GM18861 (cell line): ENCODE data around the gene POLR2J2.
"Not testable (repeated sequence)": the region's sequence is repeated elsewhere in the genome, so short reads cannot be mapped to it uniquely, and the experiment has no call there.

ENCODE experiments used
- ATAC-seq: cut with Tn5 transposase; IDR thresholded peaks from one replicate; pipeline ENCODE4 v1.9.1; 2021; ENCODE audit not compliant: unreplicated experiment

The POLR2J2 gene

DNA sequence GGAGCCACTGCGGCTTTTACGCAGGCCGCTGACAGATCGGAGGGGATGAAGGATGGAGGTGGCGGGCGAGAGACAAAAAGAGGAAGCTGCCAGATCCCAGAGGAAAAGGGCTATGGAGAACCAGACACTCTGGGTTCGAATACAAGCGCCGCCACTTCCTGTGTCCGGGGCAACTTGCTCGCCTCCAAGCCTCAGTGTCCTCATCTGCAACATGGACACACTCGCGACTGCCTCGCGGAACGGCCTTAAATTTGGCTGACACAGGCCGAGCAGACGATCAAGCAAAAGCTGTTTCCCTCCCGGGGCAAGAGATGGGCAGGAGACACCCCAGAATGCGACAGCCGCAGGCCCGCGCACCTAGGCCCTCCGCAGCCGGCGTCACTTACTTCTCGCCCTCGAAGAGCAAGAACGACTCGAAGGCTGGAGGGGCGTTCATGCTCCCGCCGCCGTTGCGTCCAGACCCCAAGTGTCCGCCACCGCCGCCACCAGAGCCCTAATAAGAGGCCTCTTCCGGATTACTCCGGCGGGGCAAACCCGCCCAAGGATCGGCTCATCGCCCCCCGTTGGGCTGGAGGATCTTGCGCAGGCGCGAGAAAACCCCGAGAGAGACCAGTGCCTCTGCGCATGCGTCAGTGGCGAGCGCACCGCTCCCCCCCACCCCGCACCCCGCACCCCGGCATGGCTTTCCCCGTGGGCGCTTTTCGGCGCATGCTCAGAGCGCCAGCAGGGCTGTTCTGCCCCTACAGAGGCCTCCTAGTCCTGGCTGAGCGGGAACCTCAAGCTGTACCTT is at the start of gene POLR2J2:
TSS of gene POLR2J2 (minus strand) at position 498 of the 790 bp plus-strand sequence. CDS start at position 436, 62 bp downstream.
- peak; percentile 70 for ATAC-seq

DNA sequence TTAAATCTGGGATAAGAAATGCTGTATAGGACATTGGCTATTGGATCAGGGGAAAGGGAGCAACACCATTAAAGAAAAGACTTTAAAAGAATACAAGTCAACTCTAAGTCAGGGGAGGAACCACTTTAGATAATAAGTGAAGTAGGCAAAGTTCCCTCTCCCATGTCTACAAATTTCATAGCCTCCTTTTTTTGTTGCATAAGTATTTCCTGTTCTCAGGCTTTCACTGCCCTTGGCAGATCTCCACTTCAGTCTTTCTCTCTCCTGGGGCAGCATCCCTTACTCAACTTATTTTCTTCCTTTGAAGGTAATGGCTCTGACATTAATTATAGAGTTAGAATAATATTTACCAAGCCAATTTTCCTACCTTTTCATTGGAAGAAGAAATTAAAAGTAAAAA is 47.0 kb upstream of the POLR2J2 start:
- not testable (repeated sequence) for ATAC-seq

DNA sequence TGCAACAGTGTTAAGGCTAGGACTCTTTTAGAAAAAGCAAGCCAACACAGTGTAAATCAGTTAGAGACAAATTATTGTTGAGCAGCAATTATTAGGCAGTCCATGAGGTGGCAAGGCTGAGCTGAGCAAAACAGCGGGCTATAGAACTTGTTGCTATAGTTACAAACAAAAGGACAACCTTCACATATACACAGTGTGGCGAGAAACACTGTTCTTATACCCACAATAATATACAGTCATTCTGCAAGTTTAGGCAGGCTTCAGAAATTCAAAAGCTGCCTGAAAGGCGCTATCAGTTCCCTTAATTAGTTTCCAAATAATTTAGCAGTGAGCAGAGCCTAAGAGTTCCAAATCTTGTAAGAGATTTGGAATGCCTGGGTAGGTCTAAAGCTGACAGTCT is 44.3 kb upstream of the POLR2J2 start:
- peak; percentile 45 for ATAC-seq

DNA sequence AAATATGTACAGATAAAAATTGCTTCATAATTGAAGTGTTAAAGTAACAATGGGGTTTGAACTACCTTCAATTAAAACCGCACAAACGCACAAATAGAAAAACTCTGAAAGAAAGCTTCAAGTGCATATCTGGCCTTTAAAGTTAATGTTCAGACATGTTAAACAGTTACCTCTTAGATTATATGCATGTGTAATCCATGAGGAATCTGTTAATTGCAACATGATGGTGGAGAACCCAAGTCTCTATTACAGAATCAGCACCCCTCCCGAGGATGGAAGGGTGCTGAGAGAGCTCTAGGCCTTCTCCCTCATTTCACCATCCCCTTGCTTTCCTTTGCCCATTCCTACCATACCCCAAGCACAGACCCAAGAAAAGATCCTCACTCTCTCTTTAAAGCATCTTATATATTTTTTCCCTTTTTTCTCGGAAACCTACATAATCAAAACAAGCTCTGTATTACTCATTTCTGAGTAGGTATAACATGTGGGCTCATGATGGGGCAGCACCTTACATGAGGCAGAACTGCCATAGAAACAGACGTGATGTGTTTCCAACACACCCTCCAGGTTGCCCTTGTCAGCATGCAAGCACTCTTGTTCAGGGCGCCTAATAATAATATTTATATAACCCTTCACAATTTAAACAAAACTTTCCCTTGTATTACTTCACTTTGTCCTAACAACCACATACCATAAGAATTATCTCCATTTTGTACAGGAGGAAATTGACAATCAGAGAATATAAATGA is 43.5 kb upstream of the POLR2J2 start:
- not testable (repeated sequence) for ATAC-seq

DNA sequence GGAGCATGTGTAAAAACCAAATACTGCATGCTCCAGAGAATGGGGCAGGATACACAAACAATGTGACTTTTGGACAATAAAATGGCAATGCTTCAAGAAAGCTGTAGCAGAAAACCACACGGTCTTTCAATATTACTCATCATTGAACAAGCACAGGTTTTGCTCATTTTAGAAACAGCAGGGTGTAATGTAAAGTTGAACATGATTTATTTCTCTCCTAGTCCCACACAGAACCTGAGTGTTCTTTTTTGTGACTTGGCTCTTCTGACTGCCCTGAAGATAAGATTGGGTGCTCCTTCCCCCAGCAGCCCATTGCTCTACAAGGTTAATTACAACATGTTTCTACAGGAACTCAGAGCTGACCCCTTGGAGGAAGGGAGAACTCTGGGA is 42.2 kb upstream of the POLR2J2 start:
- peak; percentile 84 for ATAC-seq

DNA sequence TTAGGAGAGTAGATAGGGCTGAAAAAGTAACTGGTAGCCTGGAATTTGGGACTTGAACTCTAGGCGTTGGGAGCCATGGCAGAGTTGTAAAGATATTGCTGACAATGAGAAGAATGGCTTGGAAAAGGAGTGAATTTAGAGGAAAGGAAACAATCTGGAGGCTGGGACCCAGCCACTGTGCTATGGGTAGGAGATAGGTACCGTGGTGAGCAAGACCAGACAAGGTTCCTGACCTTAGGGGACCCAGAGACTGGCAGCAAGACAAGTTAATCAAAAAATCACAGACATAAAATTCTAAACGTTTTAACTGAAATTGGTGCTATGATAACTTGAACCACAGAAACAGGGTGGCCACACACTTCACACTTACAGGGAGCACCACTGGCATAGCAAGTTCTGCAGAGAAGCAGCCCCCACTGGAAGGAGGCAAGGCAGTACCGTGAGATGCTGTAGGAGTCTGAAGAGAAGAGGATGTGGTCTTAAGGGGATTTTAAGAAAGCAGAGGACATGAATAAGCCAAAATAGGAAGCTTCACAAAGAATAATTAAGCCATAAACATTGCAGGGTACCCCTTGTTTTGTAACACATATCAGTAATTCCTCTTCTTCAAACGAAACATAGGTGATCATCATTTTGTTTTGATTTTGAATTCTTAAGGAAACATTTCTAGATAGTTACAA is 41.7 kb upstream of the POLR2J2 start:
- peak; percentile 57 for ATAC-seq

DNA sequence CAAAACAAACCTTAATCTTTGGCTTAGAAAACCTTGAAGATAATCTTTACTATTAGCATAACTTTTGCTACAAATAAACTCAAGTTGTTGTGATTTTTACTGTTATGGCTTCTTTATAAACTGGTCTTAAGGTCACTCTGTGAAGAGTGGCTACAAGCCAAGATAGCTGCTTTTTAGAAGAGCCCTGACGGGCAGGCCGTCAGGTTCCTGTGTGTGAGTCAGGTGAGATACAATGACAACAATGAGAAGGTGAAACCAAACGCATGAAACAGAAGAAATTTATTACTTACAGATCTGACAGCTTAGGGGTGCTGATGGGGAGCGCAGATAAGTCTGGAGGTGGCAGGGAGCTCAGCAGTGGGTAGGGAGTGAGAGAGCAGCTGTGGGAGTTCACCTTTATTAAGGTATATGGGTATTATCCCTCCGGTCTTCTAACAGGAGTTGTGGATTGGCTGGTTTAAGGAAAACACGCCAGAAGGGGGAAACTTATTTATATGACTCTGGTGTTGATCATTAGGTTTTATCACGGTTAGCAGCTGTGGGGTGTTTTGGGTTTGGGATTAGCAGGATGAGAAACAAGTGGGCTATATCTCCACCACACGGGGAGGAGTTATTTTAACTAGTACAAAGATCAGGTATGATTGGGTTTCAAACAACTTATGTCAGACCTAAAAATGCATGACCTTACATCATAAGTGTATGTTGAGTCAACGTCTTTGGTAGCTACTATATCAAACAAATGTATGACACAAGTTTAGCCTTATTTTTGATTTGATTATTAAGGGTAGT is 27.7 kb upstream of the POLR2J2 start:
- ATAC-seq, result not testable (repeated sequence)

DNA sequence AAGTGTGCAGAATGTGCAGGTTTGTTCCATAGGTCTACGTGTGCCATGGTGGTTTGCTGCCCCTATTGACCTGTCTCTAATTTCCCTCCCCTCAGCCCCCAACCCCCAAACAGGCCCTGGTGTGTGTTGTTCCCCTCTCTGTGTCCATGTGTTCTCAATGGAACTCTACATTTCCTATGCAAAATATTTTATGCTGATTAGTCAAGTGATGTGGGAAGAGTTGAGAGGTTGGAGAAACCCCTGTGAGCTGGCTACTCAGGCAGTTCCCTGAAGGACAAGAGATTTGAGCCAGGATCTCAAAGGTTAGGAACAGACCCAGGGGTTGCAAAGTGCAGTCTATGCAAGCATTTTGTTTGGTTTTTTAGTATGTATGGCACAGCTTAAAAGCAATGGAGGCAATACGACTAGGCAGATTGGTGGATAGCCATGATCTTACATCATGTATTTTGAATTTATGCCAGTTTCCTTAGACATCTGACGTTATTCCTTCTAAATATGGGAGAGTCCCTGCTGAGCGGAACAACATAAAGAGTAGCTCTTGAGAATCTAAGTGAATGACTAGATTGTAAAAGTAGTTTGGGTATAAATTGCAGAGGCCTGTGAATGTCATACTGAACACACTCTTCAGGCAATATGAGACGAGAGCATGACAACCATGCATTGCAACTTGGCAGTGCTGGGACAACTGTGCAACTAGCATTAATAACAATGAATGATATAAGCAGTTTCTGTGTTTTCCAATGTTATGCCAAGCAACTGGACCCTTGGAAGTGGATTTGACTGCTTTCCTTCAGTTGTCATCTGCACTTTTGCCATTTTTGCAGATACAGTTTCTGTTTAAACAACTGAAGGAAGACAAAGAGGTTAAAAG is 26.4 kb upstream of the POLR2J2 start:
- ATAC-seq, result not testable (repeated sequence)

DNA sequence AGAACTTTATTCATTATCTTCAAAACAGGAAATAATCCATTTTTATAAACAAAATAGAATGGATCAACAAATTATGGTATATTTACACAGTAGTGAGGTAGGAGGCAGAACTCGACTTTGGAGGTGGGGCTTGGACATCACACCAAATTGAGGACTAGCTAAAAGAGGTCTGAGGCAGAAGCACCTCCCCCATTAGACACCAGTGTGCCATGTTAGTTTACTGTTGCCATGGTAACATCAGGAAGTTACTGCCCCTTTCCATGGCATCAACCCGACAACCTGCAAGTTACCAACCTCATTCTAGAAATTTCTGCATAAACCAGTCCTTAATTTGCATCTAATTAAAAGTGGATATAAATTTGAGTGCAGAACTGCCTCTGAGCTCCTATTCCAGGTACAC is 24.5 kb upstream of the POLR2J2 start:
- ATAC-seq, result not testable (repeated sequence)

DNA sequence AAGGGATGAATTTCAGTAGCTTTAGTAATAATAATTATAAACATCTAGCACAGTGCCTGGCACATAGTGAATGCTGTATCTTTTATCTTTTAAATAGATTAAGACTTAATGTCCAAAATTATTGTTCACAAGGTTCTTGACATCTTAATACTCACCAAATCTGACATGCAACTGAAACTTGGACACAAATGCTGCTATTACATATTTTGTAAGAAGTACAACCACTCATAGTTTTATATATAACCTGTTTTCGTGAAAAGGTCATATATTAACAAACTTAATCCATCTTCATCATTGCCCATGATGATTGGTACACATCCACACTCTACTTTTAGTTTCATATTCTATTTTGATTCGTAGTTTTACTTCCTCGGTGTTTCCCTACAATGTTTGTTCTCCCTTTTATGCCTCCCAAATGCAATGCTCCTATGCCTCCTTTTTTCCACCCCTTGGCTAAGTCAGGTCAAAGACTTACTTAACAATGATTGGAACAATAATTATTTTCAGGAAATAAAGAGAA is 23.6 kb upstream of the POLR2J2 start:
- ATAC-seq, result peak; percentile 66

DNA sequence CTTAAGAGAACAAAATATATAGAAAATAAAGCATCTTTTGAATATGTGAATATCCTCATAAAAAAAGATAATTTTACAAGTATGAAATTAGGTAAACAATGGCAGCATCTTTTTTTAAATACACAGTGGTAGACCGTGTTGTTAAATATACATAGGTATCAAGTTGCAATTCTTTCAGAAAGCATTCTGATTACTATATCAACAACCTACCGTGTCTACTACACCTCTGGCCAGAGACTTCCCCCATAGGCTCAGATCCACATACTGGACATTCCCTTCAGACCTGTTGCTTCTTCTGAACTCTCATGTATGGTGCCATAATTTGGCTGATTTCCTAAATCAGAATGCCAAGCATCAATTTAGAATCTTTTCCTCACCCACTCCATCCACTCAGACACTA is 22.5 kb upstream of the POLR2J2 start:
- not testable (repeated sequence) for ATAC-seq

DNA sequence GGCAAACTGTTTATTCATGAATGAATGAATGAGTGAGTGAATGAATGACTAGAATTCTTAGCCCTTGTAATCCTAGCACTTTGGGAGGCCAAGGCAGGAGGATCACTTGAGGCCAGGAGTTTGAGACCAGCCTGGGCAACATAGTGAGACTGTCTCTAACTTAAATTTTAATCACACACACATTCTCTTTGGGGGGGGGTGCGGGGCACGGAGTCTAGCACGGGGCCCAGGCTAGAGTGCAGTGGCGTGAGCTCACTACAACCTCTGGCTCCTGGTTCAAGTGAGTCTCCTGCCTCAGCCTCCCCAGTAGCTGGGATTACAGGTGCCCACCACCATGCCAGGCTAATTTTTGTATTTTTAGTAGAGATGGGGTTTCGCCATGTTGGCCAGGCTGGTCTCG is 19.1 kb upstream of the POLR2J2 start:
- ATAC-seq, result not testable (repeated sequence)

DNA sequence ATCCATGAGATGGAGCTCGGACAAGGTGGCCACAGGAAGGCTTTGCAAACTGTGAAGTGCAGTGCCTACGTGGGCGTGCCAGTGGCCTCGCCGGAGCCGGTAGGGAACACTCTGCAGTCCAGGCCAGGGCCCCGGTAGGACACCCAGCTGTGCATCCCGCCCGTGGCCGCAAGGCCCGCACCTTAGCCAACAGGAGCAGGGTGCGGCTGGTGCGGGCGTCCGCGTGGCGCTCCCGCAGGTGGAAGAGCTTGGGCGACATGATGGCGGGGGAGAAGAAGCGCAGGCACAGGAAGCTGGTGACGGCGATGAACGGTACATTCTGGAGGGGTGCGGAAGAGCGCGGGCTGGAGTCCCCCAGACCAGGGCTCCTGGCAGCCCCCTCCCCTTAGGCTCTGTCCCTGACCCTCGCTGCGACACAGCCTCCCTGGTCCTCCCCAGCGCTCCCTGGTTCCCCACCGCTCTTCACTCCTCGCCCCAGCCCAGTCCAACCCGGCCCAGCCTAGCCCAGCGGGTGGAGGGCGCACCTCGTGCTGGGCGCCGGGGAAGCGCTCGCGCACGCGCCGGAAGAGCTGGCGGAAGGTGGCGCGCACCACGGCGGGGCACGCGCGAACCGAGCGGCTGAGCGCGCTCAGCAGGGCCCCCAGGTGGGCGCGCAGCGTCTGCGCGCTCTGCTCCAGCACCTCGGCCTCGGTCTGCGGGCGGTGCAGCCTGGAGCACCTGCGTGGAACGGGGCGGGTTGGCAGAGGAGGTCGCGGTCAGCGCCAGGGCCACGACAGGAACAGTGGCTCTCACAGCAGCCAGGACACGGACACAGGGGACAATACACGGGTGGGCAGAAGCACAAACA is 18.2 kb upstream of the POLR2J2 start:
- peak; percentile 73 for ATAC-seq

DNA sequence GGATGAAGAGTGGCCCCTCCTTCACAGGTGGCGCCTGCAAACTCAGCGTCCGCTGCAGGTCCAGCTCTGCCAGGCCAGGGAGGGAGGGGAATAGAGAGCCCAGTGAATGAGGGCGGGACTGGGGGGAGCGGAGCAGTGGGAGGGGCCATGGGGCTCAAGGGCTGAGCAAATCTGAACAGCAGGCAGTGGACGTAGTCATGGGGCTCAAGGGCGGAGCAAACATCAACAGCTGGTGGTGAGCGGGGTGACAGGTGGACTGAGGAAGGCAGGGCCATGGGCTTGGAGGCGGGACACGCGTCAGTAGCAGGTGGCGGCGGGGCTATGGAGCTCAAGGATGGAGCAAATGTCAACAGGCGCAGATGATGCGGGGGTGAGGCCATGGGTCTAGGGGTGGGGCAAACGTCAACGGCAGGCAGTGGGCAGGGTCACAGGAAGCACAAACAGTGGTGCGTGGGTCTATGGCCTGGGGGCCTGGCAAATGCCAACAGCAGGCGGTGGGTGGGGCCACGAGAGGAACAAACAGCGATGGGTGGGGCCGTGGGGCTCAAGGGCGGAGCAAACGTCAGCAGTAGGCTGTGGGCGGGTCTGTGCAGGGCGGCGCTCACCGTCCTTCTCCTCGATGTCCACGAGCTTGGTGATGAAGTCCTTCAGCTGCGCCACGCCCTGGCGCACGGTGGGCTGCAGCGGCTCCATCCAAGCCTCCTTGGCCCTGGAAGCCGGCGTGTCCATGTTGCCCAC is 17.0 kb upstream of the POLR2J2 start:
- peak; percentile 46 for ATAC-seq

DNA sequence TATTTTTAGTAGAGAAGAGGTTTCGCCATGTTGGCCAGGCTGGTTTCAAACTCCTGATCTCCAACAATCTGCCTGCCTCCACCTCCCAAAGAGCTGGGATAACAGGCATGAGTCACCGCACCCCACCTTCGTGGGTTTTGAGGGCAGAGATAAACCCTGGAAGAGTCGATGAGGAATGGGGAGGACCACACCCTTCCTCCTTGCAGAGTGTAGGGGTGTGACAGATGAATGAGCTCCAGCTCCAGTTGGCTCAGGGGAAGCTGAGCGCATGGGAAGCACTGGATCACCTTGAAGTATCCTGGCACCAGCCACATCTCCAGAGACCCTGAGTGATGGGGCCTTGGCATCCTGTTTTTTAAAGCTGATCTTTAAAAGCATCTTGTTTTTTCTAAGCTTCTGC is 11.1 kb upstream of the POLR2J2 start:
- not testable (repeated sequence) for ATAC-seq

DNA sequence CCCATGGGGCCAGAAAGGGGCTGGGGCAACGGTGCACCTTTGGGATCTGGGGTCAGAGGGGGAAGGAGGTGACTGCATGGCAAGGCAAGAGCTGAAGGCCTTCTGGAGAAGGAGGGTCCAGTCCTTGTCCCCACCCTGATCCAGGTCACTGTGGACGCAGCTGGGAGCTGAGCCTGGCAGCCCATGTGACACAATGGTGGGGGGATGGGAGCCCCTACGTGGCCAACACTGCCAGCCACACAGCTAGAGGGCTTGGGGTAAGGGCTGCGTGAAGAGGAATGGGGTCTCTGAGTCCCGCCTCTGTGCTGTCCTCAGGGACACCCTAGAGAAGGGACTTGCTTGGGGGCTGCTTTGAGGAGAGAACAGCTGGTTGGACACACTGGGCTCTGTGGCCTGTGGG is 9.3 kb upstream of the POLR2J2 start:
- ATAC-seq, result not testable (repeated sequence)

DNA sequence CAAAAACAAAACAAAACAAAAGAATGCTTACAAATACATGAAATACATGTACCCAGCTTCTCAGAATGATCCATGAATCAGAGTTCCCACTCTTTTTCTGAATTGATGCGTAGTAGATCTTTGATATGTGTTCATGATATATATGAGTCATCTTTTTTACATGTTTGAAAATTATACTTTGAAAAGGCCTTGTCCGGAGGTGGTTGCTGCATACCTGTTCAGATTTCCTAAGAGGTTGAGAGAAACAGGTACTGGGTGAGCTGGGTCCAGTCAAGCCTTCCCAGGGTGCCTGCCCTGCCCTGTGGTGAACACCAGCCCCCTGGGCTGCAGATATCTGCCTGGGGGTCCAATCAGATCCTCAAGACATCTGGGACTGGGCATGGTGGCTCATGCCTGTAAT is 4.1 kb upstream of the POLR2J2 start:
- not testable (repeated sequence) for ATAC-seq

DNA sequence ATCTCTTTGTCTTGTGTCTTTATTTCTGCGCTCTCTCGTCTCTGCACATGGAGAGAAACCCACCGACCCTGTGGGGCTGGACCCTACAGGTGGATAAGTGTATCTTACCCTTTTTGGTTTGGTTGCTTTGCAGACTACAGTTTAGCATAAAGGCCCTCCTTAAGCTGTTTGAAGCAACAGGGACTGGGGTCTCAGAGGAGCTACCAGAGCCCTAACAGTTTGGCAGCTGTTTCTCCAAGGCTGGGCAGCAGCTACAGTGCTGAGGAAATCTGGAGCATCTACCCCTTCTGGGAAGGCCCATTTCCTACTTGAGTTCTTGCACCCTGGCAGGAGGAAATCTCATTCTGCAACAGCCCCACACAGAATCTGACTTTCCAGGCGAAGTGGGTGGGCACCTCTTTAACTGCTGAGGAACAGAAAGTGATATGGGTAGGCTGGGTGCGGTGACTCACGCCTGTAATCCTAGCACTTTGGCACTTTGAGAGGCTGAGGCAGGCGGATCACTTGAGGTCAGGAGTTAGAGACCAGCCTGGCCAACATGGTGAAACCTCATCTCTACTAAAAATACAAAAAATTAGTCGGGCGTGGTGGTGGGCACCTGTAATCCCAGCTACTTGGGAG is 2.1 kb upstream of the POLR2J2 start:
- not testable (repeated sequence) for ATAC-seq
